CD14-positive monocyte (primary cell): ENCODE data around the gene SEMA4D. TPM values are rescaled to one million over a fixed set of nuclear protein-coding genes. Genes with fewer than 3 reads are reported as not detected.
A peak's percentile ranks its signal among the peaks of the same experiment; 100 is the strongest.

ENCODE experiments used
- DNase-seq, 3 donors: peaks; one replicate each; pipeline ENCODE4 v3.0.0-alpha.2; 2011 to 2022
- H2AFZ ChIP-seq: 2 replicates; pipeline ENCODE4 v1.6.0; 2012; ENCODE audit warnings: mild to moderate bottlenecking, low read depth, low read length, inconsistent platforms; ENCODE audit not compliant: insufficient read depth, poor library complexity, severe bottlenecking
- H3K27ac ChIP-seq, 2 donors: 1 replicate in 1 of 2; 2 replicates in 1 of 2; pipeline ENCODE4 v1.5.1; 2012 to 2013; ENCODE audit warnings: low read length in 2 of 2, control low read depth in 1 of 2, inconsistent platforms in 1 of 2, low read depth in 1 of 2, mild to moderate bottlenecking in 1 of 2
- H3K27me3 ChIP-seq, 2 donors: one replicate each; pipeline versions ENCODE4 v1.6.0 to v1.6.1; 2011 to 2013; ENCODE audit warnings: low read length in 2 of 2; ENCODE audit not compliant: control insufficient read depth in 2 of 2, insufficient read depth in 2 of 2
- H3K36me3 ChIP-seq, 2 donors: replicated peaks in 1 of 2; 1 replicate in 1 of 2; 2 replicates in 1 of 2; pipeline versions ENCODE4 v1.5.1 to v1.6.1; 2012 to 2013; ENCODE audit warnings: low read length in 2 of 2, control low read depth in 1 of 2, inconsistent platforms in 1 of 2, mild to moderate bottlenecking in 1 of 2; ENCODE audit not compliant: insufficient read depth in 2 of 2, control insufficient read depth in 1 of 2
- H3K4me1 ChIP-seq, 2 donors: 1 replicate in 1 of 2; 2 replicates in 1 of 2; pipeline versions ENCODE4 v1.5.1 to v1.6.1; 2012 to 2013; ENCODE audit warnings: low read length in 2 of 2, control low read depth in 1 of 2, inconsistent platforms in 1 of 2, mild to moderate bottlenecking in 1 of 2, moderate library complexity in 1 of 2; ENCODE audit not compliant: insufficient read depth in 2 of 2, control insufficient read depth in 1 of 2
- H3K4me2 ChIP-seq: replicated peaks from 2 replicates; pipeline ENCODE3; 2012; ENCODE audit warnings: low read length, moderate library complexity, mild to moderate bottlenecking; ENCODE audit not compliant: poor library complexity, severe bottlenecking; ENCODE audit errors: extremely low read depth
- H3K4me3 ChIP-seq, 3 experiments: fragments of 200-600 bp in 1 of 3; sonication (generic) in 1 of 3; replicated peaks in 1 of 3; 1 replicate in 2 of 3; 2 replicates in 1 of 3; pipeline ENCODE4 v1.5.1; 2011 to 2013; ENCODE audit warnings: low read length in 3 of 3, mild to moderate bottlenecking in 3 of 3, control low read depth in 2 of 3, low read depth in 2 of 3, inconsistent platforms in 1 of 3, moderate library complexity in 1 of 3
- H3K79me2 ChIP-seq: 2 replicates; pipeline ENCODE4 v1.6.0; 2012; ENCODE audit warnings: mild to moderate bottlenecking, control low read depth, inconsistent platforms, low read length, moderate library complexity; ENCODE audit not compliant: insufficient read depth
- H3K9ac ChIP-seq: 2 replicates; pipeline ENCODE4 v1.6.0; 2017; ENCODE audit warnings: low read length, mild to moderate bottlenecking; ENCODE audit not compliant: insufficient read depth, poor library complexity, severe bottlenecking
- H3K9me3 ChIP-seq, 2 donors: replicated peaks in 1 of 2; 1 replicate in 1 of 2; 2 replicates in 1 of 2; pipeline versions ENCODE4 v1.5.1 to v1.6.1; 2012 to 2013; ENCODE audit warnings: low read length in 2 of 2, control low read depth in 1 of 2; ENCODE audit not compliant: control insufficient read depth in 1 of 2, insufficient read depth in 1 of 2
- H4K20me1 ChIP-seq: 2 replicates; pipeline ENCODE4 v1.6.0; 2012; ENCODE audit warnings: mild to moderate bottlenecking, low read length, control low read depth, moderate library complexity; ENCODE audit not compliant: insufficient read depth
- H3K27ac Mint-ChIP-seq, 7 donors: one replicate each; pipeline ENCODE4 v1.8.0; 2020; ENCODE audit warnings: mild to moderate bottlenecking in 7 of 7, mixed read lengths in 7 of 7, moderate library complexity in 6 of 7, inconsistent platforms in 2 of 7
- H3K27me3 Mint-ChIP-seq, 3 donors: one replicate each; pipeline ENCODE4 v1.8.0; 2021 to 2022; ENCODE audit warnings: low read depth in 3 of 3, mild to moderate bottlenecking in 3 of 3, mixed read lengths in 3 of 3, moderate library complexity in 3 of 3, inconsistent platforms in 1 of 3
- H3K36me3 Mint-ChIP-seq, 2 donors: one replicate each; pipeline ENCODE4 v1.8.0; 2020; ENCODE audit warnings: mixed read lengths in 2 of 2, inconsistent platforms in 1 of 2, mild to moderate bottlenecking in 1 of 2
- H3K4me1 Mint-ChIP-seq: one replicate; pipeline ENCODE4 v1.8.0; 2020; ENCODE audit warnings: mild to moderate bottlenecking, mixed read lengths
- H3K4me3 Mint-ChIP-seq, 2 donors: one replicate each; pipeline ENCODE4 v1.8.0; 2020; ENCODE audit warnings: mild to moderate bottlenecking in 2 of 2, mixed read lengths in 2 of 2, moderate library complexity in 1 of 2
- H3K9me3 Mint-ChIP-seq, 7 donors: one replicate each; pipeline ENCODE4 v1.8.0; 2020 to 2022; ENCODE audit warnings: mixed read lengths in 7 of 7, mild to moderate bottlenecking in 6 of 7, moderate library complexity in 6 of 7, inconsistent platforms in 2 of 7
- CTCF ChIP-seq: fragments of 200-600 bp; IDR thresholded peaks from one replicate; pipeline ENCODE4 v1.8.0; 2022; ENCODE audit warnings: antibody characterized with exemption, mild to moderate bottlenecking
- WGBS: methylation state at CpG from one replicate; pipeline ENCODE4 v1.1.5; 2013; ENCODE audit warnings: missing lambda C conversion rate; ENCODE audit not compliant: insufficient coverage; 5-methylcytosine and 5-hydroxymethylcytosine counted together
- intact Hi-C, 2 donors: fragments of 100-400 bp; cut with micrococcal nuclease; formaldehyde crosslinking; loops; one replicate each; pipeline versions ENCODE4 v1.15.0 to v1.15.1; 2023
- polyA plus RNA-seq, 3 donors: library from polyadenylated mRNA; depleted of rRNA in 1 of 3; unstranded in 2 of 3; stranded (reverse) in 1 of 3; fragments of 300-500 nt in 2 of 3; fragments of >200 nt in 1 of 3; fragmentation: Illumina TruSeq in 2 of 3; gene quantifications; 1 replicate in 2 of 3; 2 replicates in 1 of 3; pipeline ENCODE4 v1.2.3, GENCODE V29; 2012 to 2021

SEMA4D gene
- polyA plus RNA-seq, 3 donors = 28.2 to 117 (median 28.6) TPM

GRCh38 chr9:89493671-89494070 is 4.2 kb downstream of the SEMA4D start:
- H3K36me3 ChIP-seq = peaks cover 0 to 10% of the 10 kb centered on the region in 2 donors
- peaks cover 90% of the 10 kb centered on the region for H3K79me2 ChIP-seq
- no peak for TF ChIP-seq CTCF
- no peak overlapping the region for H3K9ac ChIP-seq
- Mint-ChIP-seq H3K27ac (peak overlapping the region in 1 of 7 donors; percentile 17), H3K4me3 (no peak overlapping the region), H3K4me1 (peaks cover 84% of the 10 kb centered on the region), H3K9me3 (no peaks in the 10 kb centered on the region), H3K36me3 (peaks cover 23 to 26% of the 10 kb centered on the region in 2 donors), H3K27me3 (peaks cover 0 to 1% (median 0%) of the 10 kb centered on the region in 3 donors)
- DNase-seq = no peak
- peaks cover 55 to 75% of the 10 kb centered on the region in 2 donors for H3K4me1 ChIP-seq
- H3K27me3 ChIP-seq = no peaks in the 10 kb centered on the region
- no peak overlapping the region for H2AFZ ChIP-seq
- peak overlapping the region in 1 of 3 experiments; percentile 91 for H3K4me3 ChIP-seq
- H3K4me2 ChIP-seq = peak overlapping the region; percentile 81
- WGBS = 100% methylated on average over 1 of the region's 2 CpGs
- intact Hi-C loops = loop anchor here in 1 of 2 donors (2.0 kb wide), 1 partner anchor 31 kb away; no protein-coding TSS in a partner anchor
- H4K20me1 ChIP-seq = peaks cover 85% of the 10 kb centered on the region
- peak overlapping the region in 1 of 2 donors; percentile 6 for H3K27ac ChIP-seq
- no peaks in the 10 kb centered on the region for H3K9me3 ChIP-seq

GRCh38 chr9:89493181-89493580 is 4.7 kb downstream of the SEMA4D start:
- H3K27ac Mint-ChIP-seq = peak overlapping the region in 1 of 7 donors; percentile 73
- intact Hi-C loops = no loop called here
- H3K4me3 Mint-ChIP-seq = no peak overlapping the region
- peaks cover 25 to 26% of the 10 kb centered on the region in 2 donors for H3K36me3 Mint-ChIP-seq
- H3K36me3 ChIP-seq = peaks cover 0 to 10% of the 10 kb centered on the region in 2 donors
- WGBS = 95% methylated on average over 6 of the region's 6 CpGs
- peaks cover 95% of the 10 kb centered on the region for H3K79me2 ChIP-seq
- no peaks in the 10 kb centered on the region for H3K27me3 ChIP-seq
- DNase-seq = no peak
- H3K4me3 ChIP-seq = no peak overlapping the region
- H3K9me3 Mint-ChIP-seq = no peaks in the 10 kb centered on the region
- peaks cover 0 to 1% (median 0%) of the 10 kb centered on the region in 3 donors for H3K27me3 Mint-ChIP-seq
- no peaks in the 10 kb centered on the region for H3K9me3 ChIP-seq
- no peak overlapping the region for H2AFZ ChIP-seq
- peak overlapping the region in 1 of 2 donors; percentile 6 for H3K27ac ChIP-seq
- peaks cover 83% of the 10 kb centered on the region for H3K4me1 Mint-ChIP-seq
- TF ChIP-seq CTCF = no peak
- peaks cover 90% of the 10 kb centered on the region for H4K20me1 ChIP-seq
- no peak overlapping the region for H3K9ac ChIP-seq
- no peak overlapping the region for H3K4me2 ChIP-seq
- H3K4me1 ChIP-seq = peaks cover 50 to 70% of the 10 kb centered on the region in 2 donors
